Endothelial cell of umbilical vein (primary cell): Measurements from ENCODE around the gene PTGES. TPM values are rescaled to one million over a fixed set of nuclear protein-coding genes. Genes with fewer than 3 reads are reported as not detected.

Source experiments
- BruUV-seq: library from RNA; stranded (reverse); fragments of 400-500 nt; replicated peaks from 2 replicates; lab custom pipeline; 2021; lab: Mats Ljungman, UMichigan
- CTCF ChIA-PET: fragments of 300-600, 350-600 bp; sonication (Branson Sonifier 250); formaldehyde crosslinking; loops from one replicate; lab custom pipeline; 2021; ENCODE audit warnings: antibody characterized with exemption, inconsistent platforms; lab: Charles Lee
- POLR2A ChIA-PET: fragments of 300-600, 350-600 bp; sonication (Branson Sonifier 250); formaldehyde crosslinking; loops from one replicate; lab custom pipeline; 2021; ENCODE audit warnings: antibody characterized with exemption, inconsistent platforms; lab: Charles Lee
- DNase-seq: peaks from one replicate; pipeline ENCODE4 v3.0.0-alpha.2; 2011; ENCODE audit warnings: low read depth, low spot score
- FAIRE-seq: peaks from 2 replicates; lab custom pipeline; 2011; peaks lifted over from hg19 to GRCh38; lab: Jason Lieb, UNC
- H2AFZ ChIP-seq: 2 replicates; pipeline ENCODE4 v1.6.0; 2012; ENCODE audit warnings: low read depth, low read length, control low read depth, inconsistent platforms
- H3K27ac ChIP-seq: 2 replicates; pipeline ENCODE4 v1.5.1; 2011; ENCODE audit warnings: low read depth, mild to moderate bottlenecking, control low read depth, low read length, moderate library complexity; ENCODE audit not compliant: insufficient read depth
- H3K27me3 ChIP-seq, 2 experiments: 2 replicates each; pipeline versions ENCODE4 v1.6.0 to v1.6.1; 2011; ENCODE audit warnings: low read length in 2 of 2, mixed read lengths in 1 of 2; ENCODE audit not compliant: control insufficient read depth in 2 of 2, insufficient read depth in 2 of 2
- H3K36me3 ChIP-seq, 2 experiments: 2 replicates in 1 of 2; 3 replicates in 1 of 2; pipeline ENCODE4 v1.5.1; 2011; ENCODE audit warnings: low read length in 2 of 2, mild to moderate bottlenecking in 1 of 2, moderate library complexity in 1 of 2; ENCODE audit not compliant: control insufficient read depth in 2 of 2, insufficient read depth in 2 of 2; ENCODE audit errors: extremely low read depth in 1 of 2
- H3K4me1 ChIP-seq: 3 replicates; pipeline ENCODE4 v1.5.1; 2011; ENCODE audit warnings: mild to moderate bottlenecking, low read length; ENCODE audit not compliant: control insufficient read depth, insufficient read depth; ENCODE audit errors: extremely low read depth
- H3K4me2 ChIP-seq: 2 replicates; pipeline ENCODE4 v1.6.1; 2011; ENCODE audit warnings: low read length, control low read depth, mixed read lengths; ENCODE audit not compliant: insufficient read depth
- H3K4me3 ChIP-seq, 3 experiments: fragments of 200-600 bp in 1 of 3; sonication (generic), shearing (Covaris generic) in 1 of 3; replicated peaks in 1 of 3; 2 replicates each; pipeline ENCODE4 v1.5.1; 2011 to 2016; ENCODE audit warnings: control low read depth in 3 of 3, low read length in 3 of 3, mild to moderate bottlenecking in 2 of 3, inconsistent platforms in 1 of 3, low read depth in 1 of 3, moderate library complexity in 1 of 3; ENCODE audit not compliant: insufficient read depth in 1 of 3
- H3K79me2 ChIP-seq: 2 replicates; pipeline ENCODE4 v1.6.0; 2012; ENCODE audit warnings: low read length, inconsistent platforms; ENCODE audit not compliant: control insufficient read depth, insufficient read depth
- H3K9ac ChIP-seq: replicated peaks from 2 replicates; pipeline ENCODE3; 2011; ENCODE audit warnings: low read length, control low read depth; ENCODE audit not compliant: insufficient read depth; ENCODE audit errors: extremely low read depth
- H3K9me1 ChIP-seq: replicated peaks from 3 replicates; pipeline ENCODE4 v1.6.0; 2011; ENCODE audit warnings: mild to moderate bottlenecking, low read length; ENCODE audit not compliant: control insufficient read depth, insufficient read depth; ENCODE audit errors: extremely low read depth
- H3K9me3 ChIP-seq: replicated peaks from 2 replicates; pipeline ENCODE4 v1.5.1; 2012; ENCODE audit warnings: low read length, inconsistent platforms; ENCODE audit not compliant: control insufficient read depth, insufficient read depth
- H4K20me1 ChIP-seq: replicated peaks from 2 replicates; pipeline ENCODE3; 2011; ENCODE audit warnings: mild to moderate bottlenecking, low read length; ENCODE audit not compliant: control insufficient read depth, insufficient read depth; ENCODE audit errors: extremely low read depth
- EZH2 ChIP-seq: IDR thresholded peaks from 2 replicates; pipeline ENCODE4 v1.6.1; 2012; ENCODE audit warnings: borderline replicate concordance, low read depth, mild to moderate bottlenecking, moderate library complexity, low read length, inconsistent platforms; ENCODE audit not compliant: severe bottlenecking
- FOS ChIP-seq: IDR thresholded peaks from 2 replicates; pipeline ENCODE4 v1.6.1; 2011; ENCODE audit warnings: mild to moderate bottlenecking, low read length, moderate library complexity, borderline replicate concordance; ENCODE audit not compliant: insufficient read depth
- GATA2 ChIP-seq: IDR thresholded peaks from 2 replicates; pipeline ENCODE4 v1.7.0; 2011; ENCODE audit warnings: low read depth, mild to moderate bottlenecking, moderate library complexity, mixed read lengths, low read length; ENCODE audit not compliant: insufficient read length, insufficient read depth
- JUN ChIP-seq: IDR thresholded peaks from 2 replicates; pipeline ENCODE4 v1.6.1; 2011; ENCODE audit warnings: borderline replicate concordance, low read depth; ENCODE audit not compliant: insufficient read length, insufficient read depth
- MYC ChIP-seq: IDR thresholded peaks from one replicate; pipeline ENCODE4 v1.6.1; 2011; ENCODE audit warnings: mild to moderate bottlenecking, low read depth, low read length
- POLR2A ChIP-seq: IDR thresholded peaks from 2 replicates; pipeline ENCODE4 v1.6.1; 2012; ENCODE audit warnings: low read depth, mild to moderate bottlenecking, control low read depth, low read length
- POLR2AphosphoS5 ChIP-seq: IDR thresholded peaks from 2 replicates; pipeline ENCODE4 v1.6.1; 2012; ENCODE audit warnings: low read depth, mild to moderate bottlenecking, control low read depth, low read length, moderate library complexity; ENCODE audit not compliant: insufficient read depth
- dilution Hi-C: fragments of 300-500 bp; cut with MboI; formaldehyde crosslinking; loops from one replicate; pipeline ENCODE4 v1.15.0; 2019; ENCODE audit warnings: low sequenced_read_pairs; ENCODE audit not compliant: extremely low pct_ligation_motif_present
- intact Hi-C: fragments of 100-400 bp; cut with micrococcal nuclease; formaldehyde crosslinking; loops from one replicate; pipeline ENCODE4 v1.10.0; 2022
- polyA plus RNA-seq, 4 experiments: library from polyadenylated mRNA; depleted of rRNA in 3 of 4; stranded (reverse) in 3 of 4; unstranded in 1 of 4; fragments of >200 nt; gene quantifications; 2 replicates each; pipeline versions ENCODE4 v1.2.1 to v1.2.3, GENCODE V29; 2011 to 2012; ENCODE audit warnings: missing spikeins in 1 of 4
- total RNA-seq: library from RNA; stranded (reverse); gene quantifications from 2 replicates; pipeline ENCODE4 v1.2.3, GENCODE V29; 2021
- TF ChIP-seq, protein P1 (sequence below): IDR thresholded peaks from 2 replicates; pipeline ENCODE4 v1.6.1; 2011; ENCODE audit not compliant: insufficient read depth, insufficient read length
- TF ChIP-seq, protein P2 (sequence below), 2 donors: IDR thresholded peaks; 1 replicate in 1 of 2; 2 replicates in 1 of 2; pipeline ENCODE4 v1.5.1; 2011; ENCODE audit warnings: low read length in 2 of 2, mild to moderate bottlenecking in 2 of 2, moderate library complexity in 2 of 2, control low read depth in 1 of 2, inconsistent platforms in 1 of 2, low read depth in 1 of 2; ENCODE audit not compliant: insufficient read depth in 1 of 2; ENCODE audit errors: extremely low read depth in 1 of 2

Gene PTGES
- total and polyA plus RNA-seq, 2 donors (not counting 3 experiments of a cell fraction or from before 2014, with no cell fraction given) = not detected

DNA sequence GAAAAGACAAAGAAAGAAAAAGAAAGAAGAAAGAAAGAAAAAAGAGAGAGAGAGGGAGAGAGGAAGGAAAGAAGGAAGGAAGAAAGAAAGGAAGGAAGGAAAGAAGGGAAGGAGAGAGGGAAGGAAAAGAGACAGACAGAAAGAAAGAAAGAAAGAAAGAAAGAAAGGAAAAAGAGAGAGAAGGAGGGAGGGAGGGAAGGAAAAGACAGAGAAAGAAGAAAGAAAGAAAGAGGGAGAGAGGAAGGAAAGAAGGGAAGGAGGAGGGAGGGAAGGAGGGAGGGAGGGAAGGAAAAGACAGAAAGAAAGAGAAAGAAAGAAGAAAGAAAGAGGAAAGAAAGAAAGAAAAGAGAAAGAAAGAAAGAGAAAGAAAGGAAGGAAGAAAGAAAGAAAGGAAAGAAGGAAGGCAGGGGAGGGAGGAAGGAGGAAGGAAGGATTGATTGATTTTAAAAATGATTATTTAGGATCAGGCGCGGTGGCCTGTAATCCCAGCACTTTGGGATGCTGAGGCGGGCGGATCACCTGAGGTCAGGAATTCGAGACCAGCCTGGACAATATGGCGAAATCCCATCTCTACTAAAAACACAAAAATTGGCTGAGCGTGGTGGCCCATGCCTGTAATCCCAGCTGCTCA, 26.8 kb upstream of the PTGES start:
- H3K27me3 ChIP-seq = peaks cover 0 to 2% of the 10 kb centered on the region in 2 experiments
- H3K9me3 ChIP-seq = no peaks in the 10 kb centered on the region
- H4K20me1 ChIP-seq = no peaks in the 10 kb centered on the region
- no peak overlapping the region for H3K4me3 ChIP-seq
- H3K4me2 ChIP-seq = no peak overlapping the region
- H3K9ac ChIP-seq = no peak overlapping the region
- TF ChIP-seq POLR2A = no peak
- BruUV-seq = no TSS peak
- H3K27ac ChIP-seq = no peak overlapping the region
- ChIA-PET CTCF (interaction anchor here (3.4 to 8.2 kb wide), 2 partner anchors 41 to 648 kb away, joined by 10 to 127 read pairs; no protein-coding TSS in a partner anchor), POLR2A (no interaction called here)
- no peaks in the 10 kb centered on the region for H3K36me3 ChIP-seq
- no peaks in the 10 kb centered on the region for H3K9me1 ChIP-seq
- peaks cover 4% of the 10 kb centered on the region for H3K4me1 ChIP-seq
- no peak overlapping the region for H2AFZ ChIP-seq
- DNase-seq = no peak
- intact Hi-C loops = loop anchor here (5.0 kb wide), 1 partner anchor 642 kb away; no protein-coding TSS in a partner anchor
- FAIRE-seq = no peak
- dilution Hi-C loops = loop anchor here (5.0 kb wide), 1 partner anchor 52 kb away; no protein-coding TSS in a partner anchor
- H3K79me2 ChIP-seq = no peaks in the 10 kb centered on the region

DNA sequence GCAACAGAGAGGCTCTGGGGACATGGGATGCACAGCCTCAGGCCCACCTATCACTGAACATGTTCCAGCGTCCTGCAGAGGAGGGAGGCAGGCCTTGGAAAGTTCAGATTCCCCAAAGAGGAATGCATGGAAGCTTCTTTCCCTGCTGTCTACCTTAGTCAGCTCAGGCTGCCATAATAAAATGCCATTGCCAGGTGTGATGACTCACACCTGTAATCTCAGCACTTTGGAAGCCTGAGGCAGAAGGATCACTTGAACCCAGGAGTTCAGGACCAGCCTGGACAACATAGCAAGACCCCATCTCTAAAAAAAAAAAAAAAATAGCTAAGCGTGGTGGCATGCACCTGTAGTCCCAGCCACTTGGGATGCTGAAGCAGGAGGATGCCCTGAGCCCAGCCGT, 25.6 kb upstream of the PTGES start:
- H3K9ac ChIP-seq = no peak overlapping the region
- H3K4me1 ChIP-seq = peaks cover 4% of the 10 kb centered on the region
- no peak overlapping the region for H2AFZ ChIP-seq
- H4K20me1 ChIP-seq = no peaks in the 10 kb centered on the region
- H3K27ac ChIP-seq = no peak overlapping the region
- no peak for DNase-seq
- no peak overlapping the region for H3K4me3 ChIP-seq
- H3K27me3 ChIP-seq = peaks cover 0 to 2% of the 10 kb centered on the region in 2 experiments
- TF ChIP-seq FOS = no peak
- no peak for TF ChIP-seq POLR2AphosphoS5
- no peak for TF ChIP-seq EZH2
- TF ChIP-seq, protein P1, sequence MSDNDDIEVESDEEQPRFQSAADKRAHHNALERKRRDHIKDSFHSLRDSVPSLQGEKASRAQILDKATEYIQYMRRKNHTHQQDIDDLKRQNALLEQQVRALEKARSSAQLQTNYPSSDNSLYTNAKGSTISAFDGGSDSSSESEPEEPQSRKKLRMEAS = no peak
- no peak for TF ChIP-seq POLR2A
- no peak for TF ChIP-seq GATA2
- no peak for TF ChIP-seq JUN
- TF ChIP-seq, protein P2, sequence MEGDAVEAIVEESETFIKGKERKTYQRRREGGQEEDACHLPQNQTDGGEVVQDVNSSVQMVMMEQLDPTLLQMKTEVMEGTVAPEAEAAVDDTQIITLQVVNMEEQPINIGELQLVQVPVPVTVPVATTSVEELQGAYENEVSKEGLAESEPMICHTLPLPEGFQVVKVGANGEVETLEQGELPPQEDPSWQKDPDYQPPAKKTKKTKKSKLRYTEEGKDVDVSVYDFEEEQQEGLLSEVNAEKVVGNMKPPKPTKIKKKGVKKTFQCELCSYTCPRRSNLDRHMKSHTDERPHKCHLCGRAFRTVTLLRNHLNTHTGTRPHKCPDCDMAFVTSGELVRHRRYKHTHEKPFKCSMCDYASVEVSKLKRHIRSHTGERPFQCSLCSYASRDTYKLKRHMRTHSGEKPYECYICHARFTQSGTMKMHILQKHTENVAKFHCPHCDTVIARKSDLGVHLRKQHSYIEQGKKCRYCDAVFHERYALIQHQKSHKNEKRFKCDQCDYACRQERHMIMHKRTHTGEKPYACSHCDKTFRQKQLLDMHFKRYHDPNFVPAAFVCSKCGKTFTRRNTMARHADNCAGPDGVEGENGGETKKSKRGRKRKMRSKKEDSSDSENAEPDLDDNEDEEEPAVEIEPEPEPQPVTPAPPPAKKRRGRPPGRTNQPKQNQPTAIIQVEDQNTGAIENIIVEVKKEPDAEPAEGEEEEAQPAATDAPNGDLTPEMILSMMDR (IDR thresholded peaks at IDR 0.05; ENCODE audit: extremely low read depth in 1 of 2, insufficient read depth in 1 of 2, low read depth in 1 of 2, low read length in 2 of 2) = no peak
- no peak for TF ChIP-seq MYC
- H3K4me2 ChIP-seq = no peak overlapping the region
- no peaks in the 10 kb centered on the region for H3K9me1 ChIP-seq
- H3K9me3 ChIP-seq = no peaks in the 10 kb centered on the region
- CTCF ChIA-PET = interaction anchor here (1.8 to 2.5 kb wide), 4 partner anchors 41 to 647 kb away, joined by 6 to 28 read pairs (median 9); partner anchors contain the start of gene ASB6
- BruUV-seq = no TSS peak
- H3K36me3 ChIP-seq = no peaks in the 10 kb centered on the region
- no peak for FAIRE-seq
- dilution Hi-C loops = loop anchor here (5.0 kb wide), 1 partner anchor 51 kb away; no protein-coding TSS in a partner anchor
- H3K79me2 ChIP-seq = no peaks in the 10 kb centered on the region
- POLR2A ChIA-PET = no interaction called here
- intact Hi-C loops = no loop called here
